22Rv1 (cell line): ENCODE results near the gene TNFAIP8L1.

Experiments
- H3K27ac ChIP-seq: fragments of 450-650 bp; 2 replicates; pipeline ENCODE4 v1.5.1; 2017
- ZFX ChIP-seq: fragments of 450-650 bp; IDR thresholded peaks from 2 replicates; pipeline ENCODE4 v1.6.1; 2017; ENCODE audit warnings: antibody characterized with exemption, borderline replicate concordance
- TF ChIP-seq, protein P1 (sequence below): fragments of 450-650 bp; IDR thresholded peaks from 2 replicates; pipeline ENCODE4 v1.5.1; 2017; ENCODE audit warnings: mild to moderate bottlenecking

The TNFAIP8L1 gene

DNA sequence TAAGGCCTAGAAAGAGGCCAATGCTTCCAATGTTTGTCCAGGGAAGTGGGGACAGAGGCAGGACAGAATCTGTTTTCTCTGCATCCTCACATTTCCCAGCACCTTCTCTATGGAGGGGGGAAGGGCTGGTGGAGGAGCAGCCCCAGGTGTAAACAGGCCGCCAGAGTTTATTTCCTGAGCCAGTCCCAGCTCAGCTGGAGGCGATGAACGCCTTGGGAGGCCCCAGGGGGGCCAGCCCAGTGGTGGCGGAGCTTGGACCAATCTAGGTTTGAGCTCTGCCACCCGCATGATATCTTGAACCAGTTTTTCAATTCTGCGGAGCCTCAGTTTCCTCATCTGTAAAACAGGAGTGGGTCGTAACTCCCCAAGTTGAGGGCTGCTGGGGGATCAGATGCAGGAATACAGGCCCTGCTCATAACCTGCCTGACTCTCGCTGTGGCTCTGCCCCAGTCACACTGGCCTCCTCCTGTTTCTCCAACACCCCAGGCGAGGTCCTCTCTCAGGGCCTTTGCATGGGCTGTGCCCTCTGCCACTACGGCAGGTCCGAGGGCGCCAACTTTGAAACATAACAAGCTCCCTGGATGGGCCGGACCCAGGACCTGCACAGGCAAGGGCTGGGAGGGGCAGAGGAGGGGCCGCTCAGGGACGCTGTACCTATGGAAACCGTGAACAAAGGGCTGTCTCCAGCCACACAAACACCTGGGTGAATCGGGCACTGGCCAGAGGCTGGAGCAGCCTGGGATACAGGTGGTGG is 1.1 kb downstream of the TNFAIP8L1 start:
- TF ChIP-seq ZFX = no peak
- TF ChIP-seq, protein P1, sequence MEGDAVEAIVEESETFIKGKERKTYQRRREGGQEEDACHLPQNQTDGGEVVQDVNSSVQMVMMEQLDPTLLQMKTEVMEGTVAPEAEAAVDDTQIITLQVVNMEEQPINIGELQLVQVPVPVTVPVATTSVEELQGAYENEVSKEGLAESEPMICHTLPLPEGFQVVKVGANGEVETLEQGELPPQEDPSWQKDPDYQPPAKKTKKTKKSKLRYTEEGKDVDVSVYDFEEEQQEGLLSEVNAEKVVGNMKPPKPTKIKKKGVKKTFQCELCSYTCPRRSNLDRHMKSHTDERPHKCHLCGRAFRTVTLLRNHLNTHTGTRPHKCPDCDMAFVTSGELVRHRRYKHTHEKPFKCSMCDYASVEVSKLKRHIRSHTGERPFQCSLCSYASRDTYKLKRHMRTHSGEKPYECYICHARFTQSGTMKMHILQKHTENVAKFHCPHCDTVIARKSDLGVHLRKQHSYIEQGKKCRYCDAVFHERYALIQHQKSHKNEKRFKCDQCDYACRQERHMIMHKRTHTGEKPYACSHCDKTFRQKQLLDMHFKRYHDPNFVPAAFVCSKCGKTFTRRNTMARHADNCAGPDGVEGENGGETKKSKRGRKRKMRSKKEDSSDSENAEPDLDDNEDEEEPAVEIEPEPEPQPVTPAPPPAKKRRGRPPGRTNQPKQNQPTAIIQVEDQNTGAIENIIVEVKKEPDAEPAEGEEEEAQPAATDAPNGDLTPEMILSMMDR = no peak
- no peak overlapping the region for H3K27ac ChIP-seq

DNA sequence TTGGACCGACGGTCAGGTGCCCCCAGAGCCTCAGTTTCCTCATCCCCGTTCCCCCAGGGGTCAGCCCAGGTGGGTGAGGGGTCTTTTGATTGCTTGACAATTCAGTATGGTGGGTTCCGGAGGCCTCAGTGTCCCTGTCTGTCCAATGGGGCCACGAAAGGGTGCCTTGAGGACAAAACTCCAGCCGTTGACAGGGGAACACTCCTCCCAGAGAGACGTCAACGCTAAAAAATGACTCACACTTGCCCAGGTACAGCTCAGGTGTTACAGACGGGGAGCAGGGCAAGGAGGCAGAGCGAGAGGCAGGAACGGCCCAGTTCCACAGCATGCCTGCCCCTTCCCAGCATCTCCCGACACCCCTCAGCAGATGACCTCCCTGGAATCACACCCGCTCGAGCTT is 1.8 kb downstream of the TNFAIP8L1 start:
- H3K27ac ChIP-seq = no peak overlapping the region
- TF ChIP-seq ZFX = no peak
- TF ChIP-seq, protein P1 = no peak

DNA sequence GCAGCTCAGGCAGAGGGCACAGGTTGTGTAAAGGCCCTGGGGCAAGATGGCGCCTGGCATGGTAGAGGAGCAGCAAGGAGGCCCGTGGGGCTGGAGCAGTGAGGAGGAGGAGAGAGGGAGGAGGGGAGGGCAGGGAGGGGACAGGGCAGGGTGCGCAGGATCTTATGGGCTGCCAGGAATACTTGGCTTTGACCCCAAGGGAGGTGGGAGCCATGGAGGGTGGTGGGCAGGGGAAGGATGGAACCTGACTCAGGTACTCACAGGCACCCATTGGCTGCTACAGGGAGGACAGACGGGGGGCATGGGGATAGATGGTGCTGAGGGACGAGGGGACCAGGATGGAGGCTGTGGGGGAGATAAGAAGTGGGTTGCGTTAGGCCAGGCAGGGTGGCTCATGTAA is 3.3 kb downstream of the TNFAIP8L1 start:
- TF ChIP-seq, protein P1 = no peak
- TF ChIP-seq ZFX = no peak
- H3K27ac ChIP-seq = no peak overlapping the region

DNA sequence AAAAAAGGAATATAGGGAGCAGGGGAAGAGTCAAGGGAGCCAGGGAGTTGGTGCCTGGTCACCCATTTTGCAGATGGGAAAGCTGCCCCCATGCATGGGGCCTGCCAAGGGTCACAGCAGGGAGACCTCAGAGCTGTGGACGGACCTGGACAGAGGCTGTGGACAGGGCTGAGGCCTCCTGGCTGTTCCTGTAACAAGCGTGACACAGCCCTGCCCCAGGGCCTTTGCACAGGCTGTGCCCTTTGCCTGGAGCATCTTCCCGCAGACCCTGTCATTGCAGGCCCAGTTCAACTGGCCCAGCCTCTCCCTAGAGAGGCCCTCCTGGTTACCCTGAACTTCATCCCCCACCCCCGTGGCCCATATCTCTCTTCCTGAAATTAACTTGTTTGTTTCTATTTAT is 6.4 kb downstream of the TNFAIP8L1 start:
- TF ChIP-seq, protein P1 = no peak
- TF ChIP-seq ZFX = no peak
- no peak overlapping the region for H3K27ac ChIP-seq

DNA sequence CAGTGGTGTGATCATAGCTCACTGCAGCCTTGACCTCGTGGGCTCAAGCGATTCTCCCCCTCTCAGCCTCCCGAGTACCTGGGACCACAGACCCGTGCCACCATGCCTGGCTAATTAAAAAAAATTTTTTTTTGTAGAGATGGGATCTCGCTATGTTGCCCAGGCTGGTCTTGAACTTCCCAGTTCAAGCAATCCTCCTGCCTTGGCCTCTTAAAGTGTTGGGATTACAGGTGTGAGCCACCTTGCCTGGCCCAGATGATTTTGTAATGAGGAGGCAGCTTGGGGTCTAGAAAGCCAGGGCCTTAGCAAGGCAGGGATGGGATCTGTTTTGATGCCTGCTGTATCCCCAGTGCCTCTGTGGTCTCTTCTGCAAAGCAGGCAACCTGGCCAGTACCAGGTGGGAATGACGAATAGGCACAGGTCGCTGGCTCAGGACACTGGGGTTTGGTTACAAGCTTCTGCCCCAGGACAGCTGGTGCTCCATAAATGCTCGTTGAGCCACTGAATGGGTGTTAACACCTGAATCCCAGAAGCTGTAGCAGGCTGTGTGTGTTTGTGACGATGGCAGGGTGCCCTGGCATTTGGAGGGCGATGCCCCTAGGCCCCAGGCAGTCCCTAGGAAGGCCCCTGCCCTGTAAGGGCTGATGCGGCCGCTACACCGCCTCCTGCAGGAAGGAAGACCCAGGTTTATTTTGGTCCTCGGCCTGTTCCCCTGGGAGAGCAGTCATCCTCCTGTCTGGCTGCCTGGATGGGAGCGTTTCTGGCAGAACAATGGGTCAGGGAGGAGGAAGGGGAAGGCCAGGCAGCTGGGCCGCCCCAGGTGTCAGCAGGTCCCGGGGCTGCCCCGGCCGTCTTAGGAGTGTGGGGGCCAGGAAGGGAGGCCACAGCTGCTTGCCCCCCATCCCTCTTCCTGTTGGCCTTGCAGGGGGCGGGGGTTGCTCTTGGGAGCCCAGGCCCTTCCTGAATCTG is 8.6 kb downstream of the TNFAIP8L1 start:
- TF ChIP-seq, protein P1 = no peak; the same call in 1 of the 2 replicates
- no peak for TF ChIP-seq ZFX
- H3K27ac ChIP-seq = no peak overlapping the region

DNA sequence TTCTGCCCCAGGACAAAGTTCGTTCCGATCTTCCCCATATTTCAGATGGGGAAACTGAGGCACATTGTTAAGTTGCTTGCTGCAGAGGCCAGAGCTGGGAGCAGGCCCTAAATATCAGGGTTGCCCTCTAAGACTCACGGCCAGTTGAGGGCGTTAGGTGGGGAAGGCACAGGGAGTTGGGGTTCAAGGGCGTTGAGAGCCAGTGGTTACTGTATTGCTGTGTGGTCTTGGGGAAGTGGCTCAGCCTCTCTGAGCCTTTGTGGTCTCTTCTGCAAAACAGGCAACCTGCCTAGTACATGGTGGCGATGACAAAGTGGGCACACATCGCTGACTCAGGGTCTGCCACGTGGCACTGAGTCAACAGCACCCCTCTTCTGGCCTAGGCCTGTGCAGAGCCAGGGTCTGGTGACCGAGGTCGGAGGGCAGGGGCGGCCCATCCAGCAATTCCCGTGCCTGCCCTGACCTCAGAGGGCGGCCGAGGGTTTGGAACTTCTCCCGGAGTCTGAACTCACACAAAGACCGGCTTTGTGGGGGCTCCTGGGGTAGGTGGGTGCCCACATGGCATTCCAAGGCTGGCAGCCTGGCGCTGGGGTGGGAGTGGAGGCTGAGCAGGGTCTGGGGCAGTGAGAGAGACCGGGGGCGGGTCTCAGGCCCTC is 10.2 kb downstream of the TNFAIP8L1 start:
- no peak for TF ChIP-seq ZFX
- TF ChIP-seq, protein P1 = no peak
- H3K27ac ChIP-seq = no peak overlapping the region
